OCI-LY1 (cell line): Measurements from ENCODE around the gene MED29.

Experiments
- EZH2 ChIP-seq: fragments of 200-600 bp; sonication (generic), shearing (Covaris generic); IDR thresholded peaks from 2 replicates; pipeline ENCODE4 v1.8.0; 2017; ENCODE audit warnings: borderline replicate concordance, mixed run types, mild to moderate bottlenecking, antibody characterized with exemption, low read length, moderate library complexity, mixed read lengths
- TF ChIP-seq, protein P1 (sequence below): fragments of 200-600 bp; sonication (generic), shearing (Covaris generic); IDR thresholded peaks from 2 replicates; pipeline ENCODE4 v1.5.1; 2017; ENCODE audit warnings: mild to moderate bottlenecking, antibody characterized with exemption, low read length, moderate library complexity, mixed read lengths

- TF ChIP-seq, protein P1, sequence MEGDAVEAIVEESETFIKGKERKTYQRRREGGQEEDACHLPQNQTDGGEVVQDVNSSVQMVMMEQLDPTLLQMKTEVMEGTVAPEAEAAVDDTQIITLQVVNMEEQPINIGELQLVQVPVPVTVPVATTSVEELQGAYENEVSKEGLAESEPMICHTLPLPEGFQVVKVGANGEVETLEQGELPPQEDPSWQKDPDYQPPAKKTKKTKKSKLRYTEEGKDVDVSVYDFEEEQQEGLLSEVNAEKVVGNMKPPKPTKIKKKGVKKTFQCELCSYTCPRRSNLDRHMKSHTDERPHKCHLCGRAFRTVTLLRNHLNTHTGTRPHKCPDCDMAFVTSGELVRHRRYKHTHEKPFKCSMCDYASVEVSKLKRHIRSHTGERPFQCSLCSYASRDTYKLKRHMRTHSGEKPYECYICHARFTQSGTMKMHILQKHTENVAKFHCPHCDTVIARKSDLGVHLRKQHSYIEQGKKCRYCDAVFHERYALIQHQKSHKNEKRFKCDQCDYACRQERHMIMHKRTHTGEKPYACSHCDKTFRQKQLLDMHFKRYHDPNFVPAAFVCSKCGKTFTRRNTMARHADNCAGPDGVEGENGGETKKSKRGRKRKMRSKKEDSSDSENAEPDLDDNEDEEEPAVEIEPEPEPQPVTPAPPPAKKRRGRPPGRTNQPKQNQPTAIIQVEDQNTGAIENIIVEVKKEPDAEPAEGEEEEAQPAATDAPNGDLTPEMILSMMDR, result no peak
- no peak for TF ChIP-seq EZH2
Observed at GRCh38 chr19:39385629-39386411, 5.4 kb upstream of the MED29 start.
